Upper lobe of left lung (tissue), 6 donors: Measurements from ENCODE around the gene ZFPL1. TPM values are rescaled to one million over a fixed set of nuclear protein-coding genes. Genes with fewer than 3 reads are reported as not detected.

ENCODE experiments used
- ATAC-seq, 2 donors: fragments of 200-7000 bp; cut with Tn5 transposase; one replicate each; pipeline ENCODE4 v1.9.1; 2022; ENCODE audit warnings: mild to moderate bottlenecking in 2 of 2, moderate library complexity in 2 of 2; ENCODE audit not compliant: low FRiP score in 2 of 2
- DNase-seq, 2 donors: peaks; one replicate each; pipeline ENCODE4 v3.0.0-alpha.2; 2019 to 2020
- H3K27ac ChIP-seq, 4 donors: fragments of 200-600 bp; sonication (generic); one replicate each; pipeline ENCODE4 v1.5.1; 2016 to 2019
- H3K27me3 ChIP-seq, 4 donors: fragments of 200-600 bp; sonication (generic); one replicate each; pipeline ENCODE4 v1.5.1; 2017 to 2019
- H3K36me3 ChIP-seq, 4 donors: fragments of 200-600 bp; sonication (generic); one replicate each; pipeline ENCODE4 v1.5.1; 2016 to 2019
- H3K4me1 ChIP-seq, 4 donors: fragments of 200-600 bp; sonication (generic); one replicate each; pipeline ENCODE4 v1.5.1; 2018 to 2019
- H3K4me3 ChIP-seq, 4 donors: fragments of 200-600 bp; sonication (generic); one replicate each; pipeline ENCODE4 v1.5.1; 2017 to 2019; ENCODE audit warnings: mild to moderate bottlenecking in 2 of 4, moderate library complexity in 1 of 4
- H3K9me3 ChIP-seq, 4 donors: fragments of 200-600 bp; sonication (generic); one replicate each; pipeline ENCODE4 v1.5.1; 2018 to 2019
- EP300 ChIP-seq, 4 donors: sonication (generic); formaldehyde crosslinking; IDR thresholded peaks; one replicate each; pipeline ENCODE4 v1.5.1; 2017; ENCODE audit warnings: antibody characterized with exemption in 4 of 4, control low read depth in 2 of 4
- POLR2A ChIP-seq, 4 donors: fragments of 450-650 bp; IDR thresholded peaks; one replicate each; pipeline ENCODE4 v1.5.1; 2016 to 2017; ENCODE audit warnings: antibody characterized with exemption in 4 of 4, mild to moderate bottlenecking in 2 of 4
- POLR2AphosphoS5 ChIP-seq, 2 donors: sonication (generic); formaldehyde crosslinking; IDR thresholded peaks; one replicate each; pipeline ENCODE4 v1.5.1; 2017; ENCODE audit warnings: antibody characterized with exemption in 2 of 2
- WGBS, 2 donors: methylation state at CpG; one replicate each; pipeline ENCODE4 v1.1.5; 2017 to 2018; 5-methylcytosine and 5-hydroxymethylcytosine counted together
- total RNA-seq, 6 donors: library from RNA; depleted of rRNA in 4 of 6; stranded (reverse); fragments of >200 nt in 4 of 6; gene quantifications; one replicate each; pipeline versions ENCODE4 v1.1.0 to v1.2.1, GENCODE V29; 2016 to 2021
- TF ChIP-seq, protein P1 (sequence below), 6 experiments: fragments of 450-650 bp in 4 of 6; fragments of 200-600 bp in 2 of 6; sonication (generic) in 2 of 6; IDR thresholded peaks; one replicate each; pipeline ENCODE4 v1.5.1; 2016 to 2019; ENCODE audit warnings: antibody characterized with exemption in 6 of 6
- donor health status: DM: no; HTN: no; CAD: no; lungs with moderate emphysema.
- donor health status: DM: no; HTN: yes; CAD: no; lungs with severe emphysema.

ZFPL1 gene
- total RNA-seq, 6 donors from 2014 or later: 21.4 to 39.8 (median 34.6) TPM

DNA sequence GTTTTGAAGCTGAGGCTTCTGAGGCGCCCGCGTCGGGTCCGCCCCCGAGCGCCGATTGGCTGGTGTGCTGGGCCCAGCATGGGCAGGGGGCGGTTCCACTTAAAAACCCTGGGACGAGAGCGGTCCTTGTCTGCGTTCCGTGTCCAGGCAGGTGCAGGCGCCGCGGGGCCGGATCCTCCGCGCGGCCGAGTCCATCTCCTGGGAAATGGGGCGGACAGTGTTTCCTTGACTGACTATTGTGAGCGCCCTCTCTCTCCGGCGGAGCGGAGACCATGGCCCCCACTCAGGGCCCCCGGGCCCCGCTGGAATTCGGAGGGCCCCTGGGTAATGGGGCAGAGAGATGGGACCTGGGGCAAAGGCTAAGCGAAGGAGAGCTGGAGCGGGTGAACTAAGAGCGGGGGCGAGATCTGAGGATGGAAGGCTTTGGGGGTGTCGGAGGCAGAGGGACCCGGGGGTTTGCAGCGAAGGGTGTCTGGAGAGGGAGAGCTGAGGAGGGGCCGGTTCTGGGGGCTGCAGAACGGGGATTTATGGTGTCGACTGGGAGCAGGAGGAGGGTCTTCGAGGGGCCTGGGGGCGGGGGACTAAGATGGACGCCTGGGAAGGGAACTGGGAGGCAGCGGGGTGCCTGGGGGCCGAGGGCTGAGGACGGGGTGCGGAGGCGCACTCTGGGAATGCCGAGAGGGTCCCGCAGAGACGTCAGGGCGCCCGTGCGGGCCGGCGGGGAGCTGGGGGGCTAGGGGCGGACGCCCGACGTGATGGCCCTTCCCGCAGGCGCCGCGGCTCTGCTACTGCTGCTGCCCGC is 27.9 kb downstream of the ZFPL1 start, which contains the start of gene TM7SF2:
TSS of gene TM7SF2 (plus strand) at position 129 of the 802 bp plus-strand sequence. CDS start at position 273, 144 bp downstream.
- 3% methylated on average over 30 to 38 of the region's 64 CpGs for WGBS, 2 donors
- Histone ChIP-seq H3K4me3 (peak within 1 kb of the TSS; percentile 36 to 73 (median 62)), H3K27me3 (no peaks in the 10 kb centered on the region), H3K9me3 (no peaks in the 10 kb centered on the region), H3K36me3 (peaks cover 8 to 34% (median 25%) of the 10 kb centered on the region in 4 donors), H3K4me1 (peaks cover 41 to 70% (median 58%) of the 10 kb centered on the region in 4 donors), H3K27ac (peak within 1 kb of the TSS; percentile 16 to 82 (median 70))
- ATAC-seq (peak; percentile 92 to 93), DNase-seq (peak; percentile 98)
- peak in 1 of 2 donors; percentile 92 for TF ChIP-seq POLR2AphosphoS5 (IDR thresholded peaks at IDR 0.05)
- peak in 2 of 4 donors; percentile 63 to 94 for TF ChIP-seq POLR2A (IDR thresholded peaks at IDR 0.05)
- TF ChIP-seq, protein P1, sequence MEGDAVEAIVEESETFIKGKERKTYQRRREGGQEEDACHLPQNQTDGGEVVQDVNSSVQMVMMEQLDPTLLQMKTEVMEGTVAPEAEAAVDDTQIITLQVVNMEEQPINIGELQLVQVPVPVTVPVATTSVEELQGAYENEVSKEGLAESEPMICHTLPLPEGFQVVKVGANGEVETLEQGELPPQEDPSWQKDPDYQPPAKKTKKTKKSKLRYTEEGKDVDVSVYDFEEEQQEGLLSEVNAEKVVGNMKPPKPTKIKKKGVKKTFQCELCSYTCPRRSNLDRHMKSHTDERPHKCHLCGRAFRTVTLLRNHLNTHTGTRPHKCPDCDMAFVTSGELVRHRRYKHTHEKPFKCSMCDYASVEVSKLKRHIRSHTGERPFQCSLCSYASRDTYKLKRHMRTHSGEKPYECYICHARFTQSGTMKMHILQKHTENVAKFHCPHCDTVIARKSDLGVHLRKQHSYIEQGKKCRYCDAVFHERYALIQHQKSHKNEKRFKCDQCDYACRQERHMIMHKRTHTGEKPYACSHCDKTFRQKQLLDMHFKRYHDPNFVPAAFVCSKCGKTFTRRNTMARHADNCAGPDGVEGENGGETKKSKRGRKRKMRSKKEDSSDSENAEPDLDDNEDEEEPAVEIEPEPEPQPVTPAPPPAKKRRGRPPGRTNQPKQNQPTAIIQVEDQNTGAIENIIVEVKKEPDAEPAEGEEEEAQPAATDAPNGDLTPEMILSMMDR (IDR thresholded peaks at IDR 0.05): no peak
- TF ChIP-seq EP300 (IDR thresholded peaks at IDR 0.05): no peak

DNA sequence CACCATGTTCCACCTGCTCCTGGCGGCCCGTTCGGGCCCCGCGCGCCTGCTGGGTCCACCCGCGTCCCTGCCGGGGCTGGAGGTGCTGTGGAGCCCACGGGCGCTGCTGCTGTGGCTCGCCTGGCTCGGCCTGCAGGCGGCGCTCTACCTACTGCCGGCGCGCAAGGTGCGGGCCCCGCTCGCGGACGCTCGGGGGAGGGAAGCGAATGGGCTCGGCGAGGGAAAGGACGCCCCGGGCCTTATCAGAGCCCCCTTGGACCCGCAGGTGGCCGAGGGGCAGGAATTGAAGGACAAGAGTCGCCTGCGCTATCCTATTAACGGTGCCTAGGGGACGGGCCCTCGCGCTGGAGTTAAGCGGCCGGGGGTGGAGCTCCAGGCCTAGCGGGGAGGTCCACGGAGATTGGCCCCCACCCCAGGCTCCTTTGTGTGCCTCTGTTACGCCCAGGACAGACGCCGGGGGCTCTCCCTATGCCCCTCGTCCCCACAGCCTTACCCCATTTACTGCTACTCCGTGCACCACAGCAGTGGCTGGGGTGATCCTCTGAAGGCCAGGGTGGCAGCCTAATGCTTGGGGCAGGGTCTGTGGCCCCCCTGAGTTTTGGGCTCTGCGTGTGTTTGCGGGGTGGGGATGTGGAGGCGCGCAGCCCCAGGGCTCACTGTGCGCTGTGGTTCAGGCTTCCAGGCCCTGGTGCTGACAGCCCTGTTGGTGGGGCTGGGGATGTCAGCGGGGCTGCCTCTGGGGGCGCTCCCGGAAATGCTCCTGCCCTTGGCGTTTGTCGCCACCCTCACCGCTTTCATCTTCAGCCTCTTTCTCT is 28.7 kb downstream of the ZFPL1 start:
- peak; percentile 18 to 22 for TF ChIP-seq POLR2AphosphoS5 (IDR thresholded peaks at IDR 0.05)
- TF ChIP-seq, protein P1 (IDR thresholded peaks at IDR 0.05): peak; percentile 85 to 96 (median 94)
- peak in 1 of 4 donors; percentile 38 for TF ChIP-seq POLR2A (IDR thresholded peaks at IDR 0.05)
- TF ChIP-seq EP300 (IDR thresholded peaks at IDR 0.05): no peak
- ATAC-seq (peak; percentile 56 to 74), DNase-seq (peak; percentile 74 to 95)
- H3K27ac ChIP-seq: peak overlapping the region; percentile 16 to 82 (median 65)
- H3K4me3 ChIP-seq: peak overlapping the region; percentile 36 to 73 (median 62)
- no peaks in the 10 kb centered on the region for H3K9me3 ChIP-seq
- no peaks in the 10 kb centered on the region for H3K27me3 ChIP-seq
- H3K36me3 ChIP-seq: peaks cover 6 to 29% (median 19%) of the 10 kb centered on the region in 4 donors
- peaks cover 41 to 71% (median 61%) of the 10 kb centered on the region in 4 donors for H3K4me1 ChIP-seq
- 2 to 7% methylated on average over 3 to 33 of the region's 57 CpGs for whole genome bisulfite sequencing, 2 donors

DNA sequence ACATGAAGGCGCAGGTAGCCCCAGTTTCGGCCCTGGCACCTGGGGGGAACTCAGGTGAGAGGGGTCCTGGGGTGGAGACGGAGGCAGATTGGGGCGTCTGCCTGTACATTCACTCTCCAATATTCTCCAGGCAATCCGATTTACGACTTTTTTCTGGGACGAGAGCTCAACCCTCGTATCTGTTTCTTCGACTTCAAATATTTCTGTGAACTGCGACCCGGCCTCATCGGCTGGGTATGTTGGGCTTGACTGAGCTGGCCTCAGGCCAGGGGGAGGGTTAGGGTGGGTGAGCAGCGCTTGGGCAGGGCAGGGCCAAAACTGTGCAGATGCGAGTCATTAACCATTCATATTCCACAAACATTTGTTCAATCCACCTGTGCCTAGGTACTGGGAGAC is 29.3 kb downstream of the ZFPL1 start:
- Histone ChIP-seq H3K27ac (peak overlapping the region in 2 of 4 donors; percentile 77 to 82), H3K27me3 (no peaks in the 10 kb centered on the region), H3K4me1 (peaks cover 44 to 75% (median 62%) of the 10 kb centered on the region in 4 donors), H3K9me3 (no peaks in the 10 kb centered on the region), H3K4me3 (peak overlapping the region in 3 of 4 donors; percentile 55 to 73 (median 68)), H3K36me3 (peaks cover under 1 to 28% (median 16%) of the 10 kb centered on the region in 4 donors)
- WGBS, 2 donors: 21 to 32% methylated on average over 13 to 14 of the region's 14 CpGs
- TF ChIP-seq EP300 (IDR thresholded peaks at IDR 0.05): no peak
- TF ChIP-seq, protein P1 (IDR thresholded peaks at IDR 0.05): no peak
- no peak for TF ChIP-seq POLR2AphosphoS5 (IDR thresholded peaks at IDR 0.05)
- TF ChIP-seq POLR2A (IDR thresholded peaks at IDR 0.05): no peak
- ATAC-seq (no peak), DNase-seq (no peak)

DNA sequence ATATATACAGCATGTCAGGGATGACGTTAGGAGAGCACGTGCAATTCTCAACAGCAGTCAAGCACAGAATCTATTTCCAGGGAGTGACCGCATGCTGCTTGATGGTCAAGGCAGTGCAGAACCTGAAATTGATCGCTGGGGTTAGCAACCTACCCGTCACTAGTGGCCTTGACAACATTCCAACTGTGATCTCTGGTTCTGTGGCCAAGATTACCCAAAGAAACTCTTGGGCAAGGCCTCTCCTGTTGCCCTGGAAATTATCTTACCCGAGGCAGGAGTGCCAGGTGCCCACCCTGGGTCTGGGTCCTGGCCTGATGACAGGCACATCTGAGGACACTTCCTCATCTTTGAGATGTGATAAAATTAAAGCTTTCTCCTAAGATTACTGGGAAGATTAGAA is 29.8 kb downstream of the ZFPL1 start:
- H3K4me1 ChIP-seq: peaks cover 44 to 76% (median 61%) of the 10 kb centered on the region in 4 donors
- 76 to 77% methylated on average over 6 of the region's 6 CpGs for WGBS, 2 donors
- peaks cover 0 to 28% (median 14%) of the 10 kb centered on the region in 4 donors for H3K36me3 ChIP-seq
- H3K4me3 ChIP-seq: no peak overlapping the region
- H3K9me3 ChIP-seq: no peaks in the 10 kb centered on the region
- H3K27me3 ChIP-seq: no peaks in the 10 kb centered on the region
- H3K27ac ChIP-seq: no peak overlapping the region
- TF ChIP-seq POLR2AphosphoS5 (IDR thresholded peaks at IDR 0.05) (no peak), EP300 (IDR thresholded peaks at IDR 0.05) (no peak), POLR2A (IDR thresholded peaks at IDR 0.05) (no peak)
- TF ChIP-seq, protein P1 (IDR thresholded peaks at IDR 0.05): no peak
- DNase-seq: no peak
- no peak for ATAC-seq
